Measurements from ENCODE around the gene ZSWIM6.

Gene ZSWIM6

DNA sequence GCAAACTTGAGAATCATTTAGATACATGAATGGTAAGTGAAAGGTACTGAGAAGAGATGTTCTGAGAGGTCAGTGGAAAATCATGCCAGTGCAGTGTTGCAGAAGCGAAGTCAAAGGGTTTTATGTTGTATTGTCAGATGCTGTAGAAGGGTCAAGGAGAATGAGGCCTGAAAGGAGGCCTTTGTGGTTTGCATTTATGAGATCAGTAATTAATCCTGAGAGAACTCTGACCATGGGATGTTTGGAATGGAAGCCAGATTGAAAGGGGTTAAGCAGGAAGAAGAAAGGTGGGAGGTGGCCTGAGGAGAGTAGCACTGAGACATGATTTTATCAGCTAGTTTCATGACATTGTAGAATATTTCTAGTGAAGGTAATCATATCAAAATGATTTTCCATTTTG is 97.8 kb downstream of the ZSWIM6 start:
- DNase-seq (ENCODE audit: low read depth in 2 of 2), result no peak
- TF ChIP-seq, protein P1, sequence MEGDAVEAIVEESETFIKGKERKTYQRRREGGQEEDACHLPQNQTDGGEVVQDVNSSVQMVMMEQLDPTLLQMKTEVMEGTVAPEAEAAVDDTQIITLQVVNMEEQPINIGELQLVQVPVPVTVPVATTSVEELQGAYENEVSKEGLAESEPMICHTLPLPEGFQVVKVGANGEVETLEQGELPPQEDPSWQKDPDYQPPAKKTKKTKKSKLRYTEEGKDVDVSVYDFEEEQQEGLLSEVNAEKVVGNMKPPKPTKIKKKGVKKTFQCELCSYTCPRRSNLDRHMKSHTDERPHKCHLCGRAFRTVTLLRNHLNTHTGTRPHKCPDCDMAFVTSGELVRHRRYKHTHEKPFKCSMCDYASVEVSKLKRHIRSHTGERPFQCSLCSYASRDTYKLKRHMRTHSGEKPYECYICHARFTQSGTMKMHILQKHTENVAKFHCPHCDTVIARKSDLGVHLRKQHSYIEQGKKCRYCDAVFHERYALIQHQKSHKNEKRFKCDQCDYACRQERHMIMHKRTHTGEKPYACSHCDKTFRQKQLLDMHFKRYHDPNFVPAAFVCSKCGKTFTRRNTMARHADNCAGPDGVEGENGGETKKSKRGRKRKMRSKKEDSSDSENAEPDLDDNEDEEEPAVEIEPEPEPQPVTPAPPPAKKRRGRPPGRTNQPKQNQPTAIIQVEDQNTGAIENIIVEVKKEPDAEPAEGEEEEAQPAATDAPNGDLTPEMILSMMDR (IDR thresholded peaks at IDR 0.05; ENCODE audit: low read depth, low read length), result no peak
- H3K4me3 ChIP-seq (replicated peaks in 1 of 2; ENCODE audit: low read depth in 2 of 2, low read length in 2 of 2), result no peak overlapping the region

DNA sequence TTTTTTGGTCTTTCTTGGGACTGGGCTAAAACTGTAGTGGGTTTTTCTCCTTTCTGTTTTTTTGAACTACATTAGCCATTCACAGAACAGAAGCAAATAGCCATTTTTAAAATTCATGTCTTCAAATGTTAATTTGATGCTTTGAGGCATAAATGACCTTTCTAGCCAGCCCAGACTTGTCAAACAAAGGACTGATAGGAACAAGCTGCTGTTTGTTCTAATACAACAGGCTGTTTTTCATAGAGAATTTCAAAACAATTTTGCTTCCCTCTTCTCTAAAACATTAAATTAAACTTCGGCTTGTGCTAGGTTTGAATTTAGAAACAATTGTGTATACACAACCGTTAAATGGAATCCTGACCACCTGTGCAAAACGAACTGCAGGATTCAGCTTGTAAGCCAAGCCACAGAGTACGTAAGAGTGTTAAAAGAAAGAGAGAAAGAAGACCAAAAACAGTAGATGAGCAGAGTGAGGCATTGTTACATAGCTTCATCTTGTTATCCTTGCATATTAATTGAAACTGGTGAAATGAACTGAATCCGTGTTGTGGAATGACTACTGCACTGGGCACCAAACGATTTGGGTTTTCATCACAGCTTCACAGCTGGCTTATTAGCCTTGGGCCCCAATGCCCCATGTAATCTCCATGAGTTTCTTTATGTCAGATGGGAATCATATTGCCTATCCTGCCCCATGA is 100.0 kb downstream of the ZSWIM6 start:
- TF ChIP-seq, protein P1 (IDR thresholded peaks at IDR 0.05; ENCODE audit: low read depth, low read length), result no peak
- no peak overlapping the region for H3K4me3 ChIP-seq (replicated peaks in 1 of 2; ENCODE audit: low read depth in 2 of 2, low read length in 2 of 2)
- DNase-seq (ENCODE audit: low read depth in 2 of 2), result peak in 1 of 2 donors; percentile 39

DNA sequence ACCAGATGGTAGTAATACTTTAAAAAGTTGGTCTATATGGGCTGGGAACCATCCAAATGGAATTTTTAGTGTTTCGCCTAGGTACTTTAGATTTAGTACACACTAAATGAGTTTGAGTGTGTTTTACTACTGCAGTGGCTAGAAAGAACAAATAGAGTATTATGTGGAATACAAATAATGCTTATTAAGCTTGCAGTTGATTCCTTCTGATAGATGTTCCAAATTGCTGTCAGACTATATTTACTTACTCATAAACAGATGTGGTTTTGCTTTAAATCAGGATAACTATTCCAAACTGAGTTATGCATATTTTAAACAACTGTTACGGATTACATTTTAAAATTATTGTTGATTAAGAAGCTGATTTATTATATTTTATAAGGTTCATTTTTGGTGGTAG is 103.3 kb downstream of the ZSWIM6 start:
- DNase-seq (ENCODE audit: low read depth in 2 of 2), result no peak
- TF ChIP-seq, protein P1 (IDR thresholded peaks at IDR 0.05; ENCODE audit: low read depth, low read length), result no peak
- no peak overlapping the region for H3K4me3 ChIP-seq (replicated peaks in 1 of 2; ENCODE audit: low read depth in 2 of 2, low read length in 2 of 2)

DNA sequence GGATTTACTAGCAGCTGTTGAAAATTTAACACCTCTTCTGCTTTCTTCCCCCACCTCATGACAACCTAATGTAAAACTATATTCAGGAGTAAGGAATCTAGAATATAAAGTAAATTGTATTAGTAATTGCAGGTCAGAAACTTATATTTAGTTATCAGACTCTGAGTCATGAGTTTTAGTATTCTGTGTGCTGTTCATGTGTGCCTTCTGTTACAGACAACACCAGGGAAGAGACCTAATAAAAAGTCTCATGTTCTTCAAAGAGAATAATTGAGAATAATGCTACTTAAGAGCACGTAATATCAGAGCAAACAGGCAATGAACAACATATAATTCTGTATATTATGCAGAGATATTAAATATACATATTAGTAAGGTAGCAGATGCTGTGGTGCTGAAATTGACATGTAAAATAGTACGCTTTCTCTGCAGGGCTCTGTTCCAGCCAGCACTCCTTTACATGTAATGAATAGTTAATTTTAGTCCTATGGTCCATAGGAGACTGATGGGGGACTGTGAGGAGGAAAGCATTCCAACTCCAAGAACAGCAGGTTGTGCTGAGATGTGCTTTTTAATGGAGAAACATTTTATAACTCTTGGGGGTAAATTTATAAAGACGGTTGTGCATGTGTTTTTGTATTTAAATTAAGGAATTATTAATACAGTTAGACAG is 106.4 kb downstream of the ZSWIM6 start:
- TF ChIP-seq, protein P1 (IDR thresholded peaks at IDR 0.05; ENCODE audit: low read depth, low read length), result no peak
- DNase-seq (ENCODE audit: low read depth in 2 of 2), result peak in 1 of 2 donors; percentile 22
- H3K4me3 ChIP-seq (replicated peaks in 1 of 2; ENCODE audit: low read depth in 2 of 2, low read length in 2 of 2), result no peak overlapping the region

DNA sequence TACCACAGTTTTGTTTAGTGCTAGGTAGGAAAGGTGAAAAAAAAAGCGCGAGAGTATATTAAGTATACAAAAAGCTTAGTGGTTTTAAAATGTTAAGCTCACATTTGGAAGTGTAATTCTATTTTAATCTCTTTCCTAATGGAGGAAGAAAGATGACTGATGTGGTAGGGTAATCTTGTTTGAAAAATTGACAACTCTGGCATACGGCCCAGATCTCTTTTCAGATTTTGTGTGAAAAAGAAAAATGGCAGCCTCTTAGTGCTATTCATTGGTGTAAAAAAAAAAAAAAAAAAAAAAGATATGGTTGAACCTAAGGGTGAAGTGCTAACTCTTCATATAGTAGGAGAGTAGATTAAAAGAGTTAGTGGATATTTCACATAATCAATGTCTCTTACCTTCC is 108.0 kb downstream of the ZSWIM6 start:
- no peak for DNase-seq (ENCODE audit: low read depth in 2 of 2)
- H3K4me3 ChIP-seq (replicated peaks in 1 of 2; ENCODE audit: low read depth in 2 of 2, low read length in 2 of 2), result no peak overlapping the region
- TF ChIP-seq, protein P1 (IDR thresholded peaks at IDR 0.05; ENCODE audit: low read depth, low read length), result no peak

DNA sequence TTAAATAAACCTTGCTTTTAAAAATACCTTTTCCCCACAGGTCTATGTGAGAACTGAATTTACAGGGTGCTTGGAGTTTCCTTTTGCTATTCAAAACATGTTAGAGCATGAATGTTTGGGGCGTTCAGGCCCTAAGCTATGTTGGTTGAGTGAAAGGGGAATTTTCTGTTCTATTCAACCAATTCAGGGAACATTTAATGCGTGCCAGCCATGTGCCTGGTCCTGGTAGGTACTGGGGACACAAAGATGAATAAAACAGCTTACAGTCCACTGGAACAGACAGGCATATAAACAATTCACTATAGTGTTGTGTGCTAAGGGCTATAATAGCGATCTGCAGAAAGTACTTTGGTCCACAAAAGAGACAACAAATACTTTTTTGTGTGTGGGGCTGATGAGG is 108.5 kb downstream of the ZSWIM6 start:
- H3K4me3 ChIP-seq (replicated peaks in 1 of 2; ENCODE audit: low read depth in 2 of 2, low read length in 2 of 2), result no peak overlapping the region
- TF ChIP-seq, protein P1 (IDR thresholded peaks at IDR 0.05; ENCODE audit: low read depth, low read length), result no peak
- DNase-seq (ENCODE audit: low read depth in 2 of 2), result no peak
